ENCODE data around the gene LRRC8B.
"Not testable (repeated sequence)": the region's sequence is repeated elsewhere in the genome, so short reads cannot be mapped to it uniquely, and the experiment has no call there.

Gene LRRC8B

GRCh38 chr1:89524369-89525168, at the start of gene LRRC8B:
Gene LRRC8B (plus strand): TSS chr1:89524829. CDS start chr1:89582651, 57,822 bp downstream.
- DNase-seq (ENCODE audit: low read depth in 2 of 2) = peak; percentile 76

- DNase-seq (ENCODE audit: low read depth in 2 of 2) = no peak
These were observed 49.4 kb upstream of the LRRC8B start for GRCh38 chr1:89475269-89475668.

- DNase-seq (ENCODE audit: low read depth in 2 of 2) = no peak
These were observed 48.6 kb upstream of the LRRC8B start for GRCh38 chr1:89476072-89476471.

GRCh38 chr1:89483010-89483756, 41.4 kb upstream of the LRRC8B start:
- DNase-seq (ENCODE audit: low read depth in 2 of 2) = peak; percentile 42 to 65

GRCh38 chr1:89483757-89484077, 40.9 kb upstream of the LRRC8B start:
- no peak for DNase-seq (ENCODE audit: low read depth in 2 of 2)

GRCh38 chr1:89484092-89485038, 40.3 kb upstream of the LRRC8B start:
- DNase-seq (ENCODE audit: low read depth in 2 of 2) = no peak

- no peak for DNase-seq (ENCODE audit: low read depth in 2 of 2)
These were observed 36.7 kb upstream of the LRRC8B start for GRCh38 chr1:89487972-89488371.

- DNase-seq (ENCODE audit: low read depth in 2 of 2) = no peak
These were observed 35.4 kb upstream of the LRRC8B start for GRCh38 chr1:89489047-89489729.

GRCh38 chr1:89490389-89490788, 34.2 kb upstream of the LRRC8B start:
- no peak for DNase-seq (ENCODE audit: low read depth in 2 of 2)

GRCh38 chr1:89499320-89499719, 25.3 kb upstream of the LRRC8B start:
- no peak for DNase-seq (ENCODE audit: low read depth in 2 of 2)

- no peak for DNase-seq (ENCODE audit: low read depth in 2 of 2)
These were observed 22.6 kb upstream of the LRRC8B start for GRCh38 chr1:89502042-89502441.

- DNase-seq (ENCODE audit: low read depth in 2 of 2) = no peak
These were observed 21.7 kb upstream of the LRRC8B start for GRCh38 chr1:89502895-89503294.

- DNase-seq (ENCODE audit: low read depth in 2 of 2) = no peak
These were observed 20.9 kb upstream of the LRRC8B start for GRCh38 chr1:89503690-89504089.

- DNase-seq (ENCODE audit: low read depth in 2 of 2) = not testable (repeated sequence)
These were observed 14.6 kb upstream of the LRRC8B start for GRCh38 chr1:89510061-89510460.

- no peak for DNase-seq (ENCODE audit: low read depth in 2 of 2)
These were observed 11.5 kb upstream of the LRRC8B start for GRCh38 chr1:89512996-89513720.

GRCh38 chr1:89516055-89516454, 8.6 kb upstream of the LRRC8B start:
- DNase-seq (ENCODE audit: low read depth in 2 of 2) = no peak

- DNase-seq (ENCODE audit: low read depth in 2 of 2) = no peak
These were observed 6.4 kb upstream of the LRRC8B start for GRCh38 chr1:89518221-89518631.

GRCh38 chr1:89519779-89520358, 4.8 kb upstream of the LRRC8B start:
- no peak for DNase-seq (ENCODE audit: low read depth in 2 of 2)

- DNase-seq (ENCODE audit: low read depth in 2 of 2) = not testable (repeated sequence)
These were observed 2.7 kb upstream of the LRRC8B start for GRCh38 chr1:89521977-89522376.

GRCh38 chr1:89523572-89524368, 859 bp upstream of the LRRC8B start:
- no peak for DNase-seq (ENCODE audit: low read depth in 2 of 2)
